ENCODE results near the gene DUSP1.
A peak's percentile ranks its signal among the peaks of the same experiment; 100 is the strongest.
"Not testable (repeated sequence)": the region's sequence is repeated elsewhere in the genome, so short reads cannot be mapped to it uniquely, and the experiment has no call there.

The DUSP1 gene, protein sequence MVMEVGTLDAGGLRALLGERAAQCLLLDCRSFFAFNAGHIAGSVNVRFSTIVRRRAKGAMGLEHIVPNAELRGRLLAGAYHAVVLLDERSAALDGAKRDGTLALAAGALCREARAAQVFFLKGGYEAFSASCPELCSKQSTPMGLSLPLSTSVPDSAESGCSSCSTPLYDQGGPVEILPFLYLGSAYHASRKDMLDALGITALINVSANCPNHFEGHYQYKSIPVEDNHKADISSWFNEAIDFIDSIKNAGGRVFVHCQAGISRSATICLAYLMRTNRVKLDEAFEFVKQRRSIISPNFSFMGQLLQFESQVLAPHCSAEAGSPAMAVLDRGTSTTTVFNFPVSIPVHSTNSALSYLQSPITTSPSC

DNA sequence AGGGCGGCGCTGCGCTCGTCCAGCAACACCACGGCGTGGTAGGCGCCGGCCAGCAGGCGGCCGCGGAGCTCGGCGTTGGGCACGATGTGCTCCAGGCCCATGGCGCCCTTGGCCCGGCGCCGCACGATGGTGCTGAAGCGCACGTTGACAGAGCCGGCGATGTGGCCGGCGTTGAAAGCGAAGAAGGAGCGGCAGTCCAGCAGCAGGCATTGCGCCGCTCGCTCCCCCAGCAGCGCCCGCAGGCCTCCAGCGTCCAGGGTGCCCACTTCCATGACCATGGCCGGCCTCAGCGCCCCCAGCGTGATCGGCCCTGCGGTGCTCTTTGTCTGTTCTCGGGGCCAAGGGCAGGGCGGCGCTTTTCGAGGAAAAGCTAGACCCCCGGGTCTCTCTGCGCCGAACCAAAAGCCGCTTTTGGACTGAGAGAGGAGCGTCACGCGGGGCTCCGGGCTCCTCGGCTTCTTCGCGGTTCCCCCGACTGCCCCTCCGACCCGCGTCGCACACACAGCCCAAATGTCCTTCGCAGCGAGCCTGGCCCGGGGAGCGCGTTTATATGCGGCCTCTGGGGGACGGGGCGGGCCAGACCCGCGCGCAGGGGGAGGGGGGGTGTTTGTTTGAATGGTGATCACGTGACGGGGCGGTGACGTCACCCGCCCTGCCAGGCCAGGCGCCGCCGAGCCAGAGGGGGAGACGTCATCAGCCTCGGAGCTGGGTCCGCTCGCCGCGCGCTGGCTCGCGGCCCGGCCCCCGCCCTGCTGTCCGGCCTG is at the start of gene DUSP1:
Gene DUSP1 (minus strand): TSS at position 521 of the 764 bp plus-strand sequence. CDS start 243 bp downstream, at position 278.
- DNase-seq, result peak; percentile 98

DNA sequence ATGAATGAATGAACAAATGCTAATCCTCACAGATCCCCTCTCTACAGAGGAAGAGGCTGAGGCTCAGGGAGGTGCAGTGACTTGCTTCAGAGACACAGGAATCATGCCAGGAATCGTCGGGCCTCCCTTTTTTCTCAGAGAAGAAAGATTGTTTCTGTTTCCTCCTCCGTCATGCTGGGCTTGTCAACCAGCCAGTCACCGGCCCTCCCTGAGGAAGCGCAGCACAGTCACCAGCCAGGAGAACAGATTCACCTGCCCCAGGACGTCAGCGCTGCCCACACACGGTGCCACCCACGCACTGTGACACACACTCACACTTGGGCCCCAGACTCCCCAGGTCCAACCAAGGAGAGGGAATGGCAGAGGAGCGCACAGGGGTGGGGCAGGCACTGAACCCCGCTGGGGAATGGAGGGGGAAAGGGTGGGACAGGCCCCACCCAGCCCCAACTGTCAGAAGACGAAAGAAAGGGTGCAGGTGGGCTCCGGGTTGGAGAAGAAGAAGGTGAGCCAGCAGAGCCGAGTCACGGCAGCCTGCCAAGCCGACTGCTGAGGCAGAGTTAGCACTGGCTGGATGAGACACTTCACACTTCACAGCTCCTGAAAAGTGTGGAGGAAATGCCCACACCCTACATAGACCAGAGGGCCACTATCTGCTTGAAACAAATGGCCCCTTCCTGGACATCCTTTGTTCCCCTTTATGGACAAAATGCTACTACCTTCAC is 49.2 kb upstream of the DUSP1 start:
- peak; percentile 49 for DNase-seq

DNA sequence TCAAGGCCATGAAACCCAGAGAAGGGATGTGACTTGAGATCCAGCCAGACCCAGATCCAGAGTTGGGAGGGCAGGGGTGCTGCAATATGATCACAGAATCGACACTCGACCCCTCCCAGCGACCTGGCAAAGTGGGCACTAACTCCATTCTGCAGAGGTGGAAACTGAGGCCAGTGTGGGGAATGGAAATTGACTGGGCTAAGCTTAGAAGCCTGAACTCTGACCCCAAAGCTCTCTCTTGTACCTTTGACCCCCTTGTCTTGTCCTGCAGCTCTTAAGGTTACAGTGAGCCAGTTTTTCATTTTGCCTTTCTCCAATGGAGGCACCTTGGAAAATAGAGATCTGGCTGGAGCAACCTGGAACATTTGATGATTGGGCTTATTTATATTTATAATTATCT is 48.6 kb upstream of the DUSP1 start:
- DNase-seq, result no peak

DNA sequence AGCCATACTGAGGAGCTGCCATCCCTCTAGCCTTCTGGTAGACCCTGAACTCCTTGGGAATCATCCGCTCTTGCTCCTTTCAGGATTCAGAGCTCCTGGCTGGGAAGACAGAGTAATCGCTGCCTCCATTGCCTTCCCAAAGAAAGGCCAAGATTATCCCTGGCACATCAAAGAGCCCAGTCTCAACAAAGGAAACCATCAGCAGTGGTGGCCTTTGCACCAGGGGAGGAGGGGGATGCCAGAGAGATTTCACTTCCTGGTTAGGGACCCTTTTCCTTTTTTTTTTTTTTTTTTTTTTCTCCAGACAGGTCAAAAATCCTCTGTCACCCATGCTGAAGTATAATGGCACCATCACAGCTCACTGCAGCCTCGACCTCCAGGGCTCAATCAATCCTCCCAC is 47.1 kb upstream of the DUSP1 start:
- DNase-seq, result no peak

DNA sequence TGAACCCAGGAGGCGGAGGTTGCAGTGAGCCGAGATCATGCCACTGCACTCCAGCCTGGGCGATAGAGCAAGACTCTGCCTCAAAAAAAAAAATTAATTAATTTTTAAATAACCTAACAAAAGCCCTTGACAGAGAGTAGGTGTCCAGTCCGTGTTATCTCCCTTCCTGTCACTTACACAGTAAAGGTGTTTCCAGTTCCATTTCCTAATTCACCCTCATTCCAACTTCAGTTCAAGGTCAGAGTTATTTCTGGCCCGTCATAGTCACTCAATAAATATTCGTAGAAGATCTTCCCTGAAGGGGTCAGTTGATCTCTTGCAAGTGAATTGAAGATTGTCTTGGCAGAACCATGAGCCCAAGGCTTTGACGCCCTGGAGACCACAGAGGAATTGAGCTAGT is 46.7 kb upstream of the DUSP1 start:
- no peak for DNase-seq

DNA sequence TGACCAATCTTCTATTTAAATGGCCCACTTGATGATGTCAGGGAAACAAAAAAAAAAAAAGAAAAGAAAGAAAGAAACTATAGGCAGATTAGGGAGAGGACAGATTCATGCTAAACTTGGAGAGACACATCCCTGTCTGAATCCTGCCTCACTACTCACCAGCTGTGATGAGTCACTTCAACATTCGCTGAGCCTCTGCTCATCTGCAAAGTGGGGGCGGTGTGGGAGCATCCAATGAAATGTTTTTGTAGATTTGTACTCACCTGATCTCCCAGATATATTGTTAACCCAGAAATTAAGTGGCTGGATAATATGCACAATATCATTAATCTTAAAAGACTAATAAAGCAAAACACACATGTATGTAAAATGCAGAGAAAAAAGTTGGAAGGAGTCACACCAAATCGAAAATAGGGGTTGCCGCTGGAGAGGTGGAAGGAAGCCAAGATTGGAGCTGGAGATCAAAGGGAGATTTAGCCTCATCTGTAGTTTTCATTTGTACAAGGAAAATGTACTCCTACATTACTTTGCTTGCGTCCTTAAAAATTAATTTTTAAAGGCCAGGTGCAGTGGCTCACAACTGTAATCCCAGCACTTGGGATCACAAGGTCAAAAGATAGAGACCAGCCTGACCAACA is 46.0 kb upstream of the DUSP1 start:
- DNase-seq, result no peak

DNA sequence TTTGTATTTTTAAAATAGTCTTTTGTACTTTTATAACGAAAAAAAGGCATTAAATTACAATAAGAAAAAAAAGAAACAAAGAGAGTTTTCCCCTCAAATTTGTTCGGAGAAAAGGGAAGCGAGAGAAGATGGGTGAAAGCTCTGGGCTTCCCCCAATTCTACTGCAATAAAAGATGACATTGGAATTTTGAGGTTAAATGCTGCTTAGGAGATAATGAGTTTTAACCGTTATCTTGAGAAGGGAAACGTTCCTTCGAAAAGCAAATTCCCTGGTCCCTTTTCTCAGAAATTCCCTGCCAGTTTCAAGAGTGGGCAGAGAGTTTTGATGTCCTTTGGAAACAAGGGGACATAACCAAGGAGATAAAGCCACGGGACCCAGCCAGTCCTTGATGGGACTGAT is 44.6 kb upstream of the DUSP1 start:
- no peak for DNase-seq

DNA sequence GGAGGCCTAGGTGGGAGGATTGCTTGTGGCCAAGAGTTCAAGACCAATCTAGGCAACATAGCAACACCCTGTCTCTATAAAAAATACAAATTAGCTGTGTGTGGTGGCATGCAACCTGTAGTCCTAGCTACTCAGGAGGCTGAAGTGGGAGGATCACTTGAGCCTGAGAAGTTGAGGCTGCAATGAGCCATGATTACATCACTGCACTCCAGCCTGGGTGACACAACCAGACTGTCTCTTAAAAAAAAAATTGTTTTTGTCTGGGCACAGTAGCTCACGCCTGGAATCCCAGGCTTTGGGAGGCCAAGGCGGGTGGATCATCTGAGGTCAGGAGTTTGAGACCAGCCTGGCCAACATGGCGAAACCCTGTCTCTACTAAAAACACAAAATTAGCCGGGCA is 40.0 kb upstream of the DUSP1 start:
- not testable (repeated sequence) for DNase-seq

DNA sequence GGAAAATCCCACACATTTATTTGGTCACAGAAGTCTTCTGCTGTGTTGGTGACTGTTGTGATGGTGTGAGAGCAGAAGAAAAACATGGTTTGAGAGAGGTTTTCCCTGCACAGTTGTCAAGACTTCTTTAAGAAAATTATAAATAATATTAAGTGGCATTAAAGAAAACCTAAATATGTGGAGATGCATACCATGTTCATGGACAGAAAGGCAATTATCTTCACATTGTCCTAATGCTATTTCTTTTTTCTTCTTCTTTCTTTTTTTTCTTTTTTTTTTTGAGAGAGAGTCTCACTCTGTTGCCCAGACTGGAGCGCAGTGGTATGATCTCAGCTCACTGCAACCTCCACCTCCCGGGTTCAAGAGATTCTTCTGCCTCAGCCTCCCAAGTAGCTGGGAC is 38.8 kb upstream of the DUSP1 start:
- no peak for DNase-seq

DNA sequence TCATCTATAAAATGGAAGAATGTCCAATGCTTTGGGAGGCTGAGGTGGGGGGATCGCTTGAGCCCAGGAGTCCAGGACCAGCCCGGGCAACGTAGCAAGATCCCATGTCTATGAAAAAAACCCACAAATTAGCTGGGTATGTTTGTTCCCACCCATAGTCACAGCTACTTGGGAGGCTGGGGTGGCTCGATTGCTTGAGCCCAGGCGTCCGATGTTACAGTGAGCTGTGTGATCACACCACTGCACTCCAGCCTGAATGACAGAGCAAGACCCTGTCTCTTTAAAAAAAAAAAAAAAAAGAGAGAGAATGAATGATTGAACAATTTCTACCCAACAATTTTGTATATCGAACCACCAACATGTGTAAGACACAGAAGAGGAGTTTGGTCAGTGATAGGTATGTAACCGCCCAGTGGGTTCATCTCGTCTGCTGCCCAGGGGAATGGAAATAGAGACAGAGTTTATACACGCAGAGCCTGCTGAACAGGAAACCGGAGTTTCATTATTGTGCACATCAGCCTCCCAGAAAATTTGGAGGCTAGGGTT is 36.8 kb upstream of the DUSP1 start:
- DNase-seq, result no peak

DNA sequence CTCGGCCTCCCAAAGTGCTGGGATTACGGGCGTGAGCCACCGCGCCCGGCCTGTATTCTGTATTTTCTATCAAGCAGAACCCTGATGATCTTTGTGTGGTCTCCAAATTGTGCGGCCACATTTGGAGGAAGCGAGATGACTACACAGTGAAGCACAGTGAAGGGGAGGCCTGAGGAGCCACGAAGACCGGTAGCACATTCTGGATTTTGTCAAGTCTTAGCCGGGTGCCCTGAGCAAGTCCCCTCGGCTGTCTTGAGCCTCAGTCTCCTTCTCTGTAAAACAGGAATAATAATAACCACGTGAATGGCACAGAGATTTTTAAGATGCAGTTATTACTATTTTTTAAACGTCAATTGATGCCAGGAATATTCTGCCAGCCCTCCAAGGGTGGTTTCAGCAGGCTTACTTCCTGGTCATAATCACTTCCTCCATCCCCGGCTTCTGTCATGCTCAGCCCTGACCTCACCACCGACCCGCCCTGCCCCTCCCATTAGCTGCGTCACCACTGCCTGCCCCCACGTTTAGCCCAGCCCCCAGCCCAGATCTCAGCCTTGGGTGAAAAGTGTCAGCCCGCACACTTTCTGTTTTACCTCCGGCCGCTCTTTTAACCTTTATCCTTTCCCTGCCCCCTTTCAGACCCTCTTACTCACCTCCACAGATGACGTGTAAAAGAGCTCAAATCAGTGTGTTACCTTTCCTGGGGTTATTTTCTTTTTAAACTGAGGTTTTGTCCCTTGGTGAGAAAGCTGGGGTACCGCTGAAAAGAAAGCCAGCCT is 36.1 kb upstream of the DUSP1 start:
- DNase-seq, result peak; percentile 83

DNA sequence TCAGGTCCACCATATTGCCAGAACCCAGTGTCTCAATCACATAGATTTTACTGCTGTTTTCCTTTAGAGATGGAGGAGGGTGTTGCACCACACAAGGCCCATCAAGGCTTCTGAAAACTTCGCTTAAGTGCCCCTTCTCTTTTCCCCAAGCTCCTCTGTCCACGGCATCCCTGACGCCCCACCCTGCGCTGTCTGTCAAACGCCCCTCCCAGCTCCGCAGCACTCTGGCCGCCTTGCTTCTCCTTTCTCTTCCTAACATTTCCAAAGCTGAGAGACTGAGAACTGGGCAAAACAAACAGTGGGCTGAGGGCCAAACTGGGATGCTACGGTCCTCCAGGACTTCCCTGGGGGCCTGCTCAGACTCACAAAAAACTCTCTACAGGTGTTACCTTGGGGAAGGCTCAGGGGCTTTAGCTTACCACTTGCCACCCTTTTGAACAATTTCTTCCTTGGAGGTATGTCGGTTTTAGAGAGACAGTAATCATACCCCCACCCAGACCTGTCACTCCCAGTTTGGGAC is 34.8 kb upstream of the DUSP1 start:
- no peak for DNase-seq

DNA sequence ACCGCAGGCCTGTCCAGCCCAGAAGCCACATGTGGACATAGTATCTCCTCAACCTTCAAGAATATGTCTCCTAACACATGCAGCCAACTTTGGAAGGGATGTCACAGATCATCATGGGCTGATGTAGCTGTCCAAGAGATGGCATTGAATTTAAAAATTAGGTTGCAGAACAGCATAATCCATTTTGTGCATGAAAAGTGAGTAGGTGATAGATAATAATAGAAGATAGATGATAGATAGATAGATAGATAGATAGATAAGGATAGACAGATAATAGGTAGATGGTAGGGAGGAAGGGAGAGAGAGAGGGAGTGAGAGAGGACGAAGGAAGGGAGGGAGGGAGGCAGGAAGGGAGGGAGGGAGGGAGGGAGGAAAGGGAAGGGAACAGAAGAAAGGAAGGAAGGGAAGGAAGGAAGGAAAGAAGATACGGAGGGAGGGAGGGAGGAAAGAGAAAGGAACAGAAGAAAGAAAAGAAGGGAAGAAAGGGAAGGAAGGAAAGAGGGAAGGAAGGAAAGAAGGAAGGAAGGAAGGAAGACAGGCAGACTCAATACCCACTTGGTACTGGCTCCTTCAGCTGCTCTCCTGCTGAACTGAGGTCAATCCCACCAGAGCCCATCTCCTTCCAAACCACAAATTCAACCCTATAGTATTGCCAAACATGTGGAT is 34.2 kb upstream of the DUSP1 start:
- no peak for DNase-seq

DNA sequence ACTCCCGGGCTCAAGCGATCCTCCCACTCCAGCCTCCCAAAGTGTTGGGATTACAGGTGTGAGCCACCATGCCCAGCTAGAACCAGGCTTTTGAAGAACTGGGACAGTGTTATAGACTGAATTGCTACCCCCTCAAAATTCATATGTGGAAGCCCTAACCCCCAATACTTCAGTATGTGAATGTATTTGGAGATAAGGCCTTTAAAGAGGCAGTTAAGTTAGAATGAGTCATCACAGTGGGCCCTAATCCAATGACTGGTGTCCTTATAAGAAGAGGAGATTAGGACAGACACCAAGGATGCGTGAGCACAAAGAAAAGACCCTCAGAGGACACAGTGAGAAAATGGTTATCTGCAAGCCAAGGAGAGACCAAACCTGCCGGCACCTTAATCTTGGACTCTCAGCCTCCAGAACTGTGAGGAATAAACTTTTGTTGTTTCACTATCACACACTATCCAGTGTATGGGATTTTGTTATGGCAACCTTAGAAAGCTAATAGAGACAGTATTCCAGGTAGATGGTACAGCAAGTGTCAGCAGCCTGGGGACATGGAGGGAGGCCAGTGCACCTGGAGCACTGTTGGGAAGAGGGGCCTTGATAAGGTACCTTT is 31.7 kb upstream of the DUSP1 start:
- no peak for DNase-seq

DNA sequence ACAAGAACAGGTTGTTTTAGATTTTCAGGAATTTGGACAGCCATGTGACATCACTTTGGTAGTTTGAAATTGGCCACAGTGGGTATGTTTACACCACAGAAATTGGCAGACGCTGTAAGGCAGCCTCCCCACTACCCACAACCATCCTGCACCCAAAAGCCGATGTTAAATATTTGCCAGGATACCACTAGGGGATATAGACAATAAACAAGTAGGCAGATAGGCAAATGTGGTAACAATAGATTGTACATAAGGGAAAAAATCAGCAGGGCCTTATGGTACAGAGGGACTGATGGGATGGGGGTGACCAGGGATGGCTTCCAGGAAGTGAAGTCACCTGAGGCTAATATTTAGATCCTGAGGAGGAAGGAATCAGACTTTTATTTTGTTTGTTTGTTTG is 31.1 kb upstream of the DUSP1 start:
- DNase-seq, result no peak

DNA sequence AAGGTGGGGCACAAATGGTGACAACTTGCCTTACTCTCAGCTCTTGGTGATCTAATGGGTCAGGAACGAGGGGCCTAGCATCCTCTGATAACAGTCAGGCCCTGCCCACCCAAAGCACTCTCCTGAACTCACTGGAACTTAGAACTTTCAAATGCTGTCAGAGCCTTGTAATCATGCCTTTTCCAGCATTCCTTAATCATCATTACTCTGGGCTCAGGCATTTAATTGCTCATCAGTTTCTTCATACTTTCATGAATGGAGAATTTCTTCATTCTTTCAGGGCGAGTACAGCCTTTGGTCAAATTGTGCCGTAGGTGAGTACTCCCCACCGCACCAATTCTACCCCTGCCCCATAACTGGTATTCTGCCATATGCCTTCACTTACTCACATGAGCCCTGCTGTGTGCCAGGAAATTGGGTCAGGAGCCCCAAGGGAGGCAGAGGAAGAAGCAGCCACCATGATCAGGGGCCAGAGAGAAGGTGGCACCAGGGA is 30.2 kb upstream of the DUSP1 start:
- DNase-seq, result no peak

DNA sequence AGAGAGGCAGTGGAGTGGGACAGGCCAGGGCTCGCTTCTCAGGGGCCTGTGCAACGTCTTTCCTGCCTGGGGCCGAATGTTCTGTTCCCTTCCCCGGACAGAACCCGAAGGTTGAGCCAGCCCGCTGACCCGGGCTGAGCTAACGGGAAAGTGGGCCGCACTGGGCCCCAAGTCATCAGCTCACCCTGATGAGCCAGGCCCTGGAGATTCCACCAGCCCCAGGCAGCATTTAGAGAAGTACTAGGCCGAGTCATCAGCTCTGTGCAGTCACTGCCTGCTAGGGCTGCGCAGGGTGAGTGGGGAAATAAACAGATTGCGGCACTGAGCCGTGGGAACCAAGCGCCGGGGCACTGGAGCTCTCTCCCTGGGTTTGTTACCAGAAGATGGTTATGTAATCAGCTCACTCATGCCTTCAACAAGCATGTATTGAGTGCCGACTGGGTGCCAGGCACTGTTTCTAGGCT is 29.1 kb upstream of the DUSP1 start:
- no peak for DNase-seq

DNA sequence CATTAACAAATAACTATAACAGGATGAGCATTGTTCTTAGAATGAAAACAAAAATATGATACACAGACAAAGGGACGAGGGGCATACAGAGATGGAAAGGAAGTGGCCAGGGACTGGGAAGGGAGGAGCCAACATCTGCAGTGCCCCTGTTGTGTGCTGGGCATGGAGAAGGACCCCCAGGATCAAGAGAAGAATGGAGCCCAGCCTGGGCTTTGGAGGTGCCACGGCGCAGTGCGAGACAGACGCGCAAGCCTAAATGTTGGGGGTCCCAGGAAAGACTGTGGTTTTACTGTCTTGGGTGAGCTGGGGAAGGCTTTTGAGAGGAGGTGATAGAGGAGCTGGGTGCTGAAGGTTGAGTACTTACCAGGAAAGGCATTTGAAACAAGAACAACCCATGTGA is 28.4 kb upstream of the DUSP1 start:
- no peak for DNase-seq

DNA sequence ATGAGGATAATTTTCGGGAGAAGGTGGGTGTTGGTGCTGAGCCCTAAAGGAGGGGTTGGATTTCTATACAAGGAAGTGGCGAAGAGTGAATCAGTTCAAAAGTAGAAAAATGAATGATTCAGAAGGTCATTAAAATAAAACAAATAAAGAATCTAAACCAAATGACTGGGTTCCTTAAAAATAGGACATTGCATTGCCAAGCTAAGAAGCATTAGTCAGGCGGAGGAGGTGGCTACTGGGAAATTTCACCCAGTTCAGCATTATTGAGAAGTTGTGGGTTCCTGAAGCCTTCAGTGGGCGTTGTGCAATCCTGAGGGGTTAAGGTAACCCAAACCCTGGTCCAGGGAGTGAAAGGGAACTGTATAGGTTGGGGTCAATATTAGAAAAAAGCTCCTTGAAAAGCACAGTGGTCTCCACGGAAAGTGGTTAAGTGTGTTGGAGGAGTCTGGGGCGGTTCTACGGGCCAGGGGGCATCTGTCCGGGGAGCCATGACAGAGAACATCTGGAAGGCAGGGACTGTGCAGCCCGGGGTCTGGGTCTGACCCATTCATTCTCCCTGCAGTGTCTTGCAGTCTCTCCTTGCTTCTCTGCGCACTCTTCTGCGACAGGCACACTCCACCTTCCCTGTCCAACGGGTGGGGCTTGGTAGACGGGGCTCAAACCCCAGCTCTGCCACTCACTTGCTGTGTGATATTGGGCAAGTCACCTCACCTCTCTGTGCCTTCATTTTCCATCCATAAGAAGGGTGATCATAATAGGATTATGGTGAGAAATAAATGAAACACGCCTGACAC is 27.6 kb upstream of the DUSP1 start:
- no peak for DNase-seq

DNA sequence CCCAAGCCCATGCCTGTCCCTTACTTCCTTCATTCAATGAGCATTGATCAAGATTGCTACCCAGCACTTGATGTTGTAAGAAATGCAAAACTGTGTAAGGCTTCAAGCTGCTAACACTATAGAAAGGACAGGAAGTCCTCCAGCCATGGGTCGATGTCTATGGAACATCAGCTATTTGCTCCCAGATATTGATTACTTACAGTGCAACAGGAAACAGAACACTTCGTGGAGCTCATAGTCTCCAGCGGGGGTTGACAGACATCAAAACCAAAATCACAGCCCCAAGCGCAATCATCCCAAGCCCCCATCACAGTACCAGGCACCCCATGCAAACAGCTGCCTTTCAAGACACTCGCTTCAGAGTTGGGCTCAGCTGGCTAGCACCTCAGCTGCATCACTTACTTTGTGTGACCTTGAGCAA is 26.8 kb upstream of the DUSP1 start:
- DNase-seq, result no peak

Data from stimulated activated CD4-positive, alpha-beta T cell treated with anti-CD3 and anti-CD28 coated beads, Interleukin-4, amount 100 ng/mL, for 1 hour (primary cell).